OCI-LY1 (cell line): ENCODE results near the gene EYS.

Source experiments
- H2AFZ ChIP-seq: fragments of 200-600 bp; sonication (generic), shearing (Covaris generic); 2 replicates; pipeline ENCODE4 v1.6.0; 2014; ENCODE audit warnings: antibody characterized with exemption, mild to moderate bottlenecking, low read length
- H3F3A ChIP-seq: fragments of 200-600 bp; sonication (generic), shearing (Covaris generic); 2 replicates; pipeline ENCODE4 v1.6.0; 2014; ENCODE audit warnings: mild to moderate bottlenecking, antibody characterized with exemption, low read length, moderate library complexity; ENCODE audit not compliant: insufficient read depth
- H3K27ac ChIP-seq: fragments of 200-600 bp; sonication (generic); 2 replicates; pipeline ENCODE4 v1.5.1; 2014; ENCODE audit warnings: low read length, mixed run types, mild to moderate bottlenecking, low read depth; ENCODE audit not compliant: poor library complexity, severe bottlenecking
- H3K27me3 ChIP-seq: fragments of 200-600 bp; sonication (generic); 2 replicates; pipeline ENCODE4 v1.6.0; 2014; ENCODE audit warnings: antibody characterized with exemption, mild to moderate bottlenecking, low read length, moderate library complexity; ENCODE audit not compliant: insufficient read depth
- H3K36me3 ChIP-seq: fragments of 200-600 bp; sonication (generic); 2 replicates; pipeline ENCODE4 v1.6.1; 2014; ENCODE audit warnings: mild to moderate bottlenecking, antibody characterized with exemption, low read length, moderate library complexity, mixed read lengths; ENCODE audit not compliant: insufficient read depth
- H3K4me1 ChIP-seq: fragments of 200-600 bp; sonication (generic); 2 replicates; pipeline ENCODE4 v1.5.1; 2014; ENCODE audit warnings: mild to moderate bottlenecking, low read length, moderate library complexity; ENCODE audit not compliant: insufficient read depth, severe bottlenecking
- H3K4me2 ChIP-seq: fragments of 200-600 bp; sonication (generic), shearing (Covaris generic); 2 replicates; pipeline ENCODE4 v1.6.1; 2014; ENCODE audit warnings: low read length
- H3K4me3 ChIP-seq: fragments of 200-600 bp; sonication (generic); 2 replicates; pipeline ENCODE4 v1.5.1; 2014; ENCODE audit warnings: low read length, low read depth, mild to moderate bottlenecking, mixed read lengths; ENCODE audit not compliant: poor library complexity, severe bottlenecking
- H3K79me2 ChIP-seq: fragments of 200-600 bp; shearing (Covaris generic); 2 replicates; pipeline ENCODE4 v1.6.1; 2016; ENCODE audit warnings: mixed run types, low read length, mixed read lengths; ENCODE audit not compliant: insufficient read depth
- H3K9ac ChIP-seq: fragments of 200-600 bp; sonication (generic), shearing (Covaris generic); 2 replicates; pipeline ENCODE4 v1.6.1; 2014; ENCODE audit warnings: mild to moderate bottlenecking, low read length, mixed read lengths
- H3K9me2 ChIP-seq: fragments of 200-600 bp; sonication (generic), shearing (Covaris generic); 2 replicates; pipeline ENCODE4 v1.6.1; 2014; ENCODE audit warnings: low read depth, mild to moderate bottlenecking, low read length, mixed read lengths
- H3K9me3 ChIP-seq: fragments of 200-600 bp; shearing (Covaris generic); 2 replicates; pipeline ENCODE4 v1.6.1; 2014; ENCODE audit warnings: low read length, mixed read lengths
- H4K20me1 ChIP-seq: fragments of 200-600 bp; sonication (generic), shearing (Covaris generic); 2 replicates; pipeline ENCODE4 v1.6.0; 2016; ENCODE audit warnings: mild to moderate bottlenecking, low read length; ENCODE audit not compliant: insufficient read depth
- CTCF ChIP-seq: fragments of 200-600 bp; sonication (generic), shearing (Covaris generic); IDR thresholded peaks from 2 replicates; pipeline ENCODE4 v1.5.1; 2017; ENCODE audit warnings: mild to moderate bottlenecking, antibody characterized with exemption, low read length, moderate library complexity, mixed read lengths
- EZH2 ChIP-seq: fragments of 200-600 bp; sonication (generic), shearing (Covaris generic); IDR thresholded peaks from 2 replicates; pipeline ENCODE4 v1.8.0; 2017; ENCODE audit warnings: borderline replicate concordance, mixed run types, mild to moderate bottlenecking, antibody characterized with exemption, low read length, moderate library complexity, mixed read lengths

Gene EYS

GRCh38 chr6:64290867-64291266 is 1416.2 kb downstream of the EYS start:
- H3K4me3 ChIP-seq = no peak overlapping the region
- no peak overlapping the region for H3K4me2 ChIP-seq
- H3K27me3 ChIP-seq = no peaks in the 10 kb centered on the region
- no peaks in the 10 kb centered on the region for H4K20me1 ChIP-seq
- no peaks in the 10 kb centered on the region for H3K36me3 ChIP-seq
- no peak overlapping the region for H3K9ac ChIP-seq
- no peaks in the 10 kb centered on the region for H3K9me3 ChIP-seq
- no peaks in the 10 kb centered on the region for H3K4me1 ChIP-seq
- no peak overlapping the region for H2AFZ ChIP-seq
- H3F3A ChIP-seq = no peaks in the 10 kb centered on the region
- no peak for TF ChIP-seq CTCF
- TF ChIP-seq EZH2 = no peak
- no peak overlapping the region for H3K27ac ChIP-seq
- H3K9me2 ChIP-seq = no peaks in the 10 kb centered on the region
- H3K79me2 ChIP-seq = no peaks in the 10 kb centered on the region

- Histone ChIP-seq H3K4me2 (no peak overlapping the region), H3K36me3 (no peaks in the 10 kb centered on the region), H3K9me3 (no peaks in the 10 kb centered on the region), H3K9ac (no peak overlapping the region), H3K27ac (no peak overlapping the region), H2AFZ (no peak overlapping the region), H3K4me3 (no peak overlapping the region), H3K4me1 (no peaks in the 10 kb centered on the region), H3F3A (no peaks in the 10 kb centered on the region), H3K27me3 (no peaks in the 10 kb centered on the region), H4K20me1 (no peaks in the 10 kb centered on the region), H3K9me2 (no peaks in the 10 kb centered on the region), H3K79me2 (no peaks in the 10 kb centered on the region)
- TF ChIP-seq EZH2 (no peak), CTCF (no peak)
Observed at GRCh38 chr6:64289931-64290330, 1417.1 kb downstream of the EYS start.

- Histone ChIP-seq H3K4me1 (no peaks in the 10 kb centered on the region), H3K27me3 (no peaks in the 10 kb centered on the region), H3K9me3 (no peaks in the 10 kb centered on the region), H3K27ac (no peak overlapping the region), H3K9ac (no peak overlapping the region), H3K4me3 (no peak overlapping the region), H3K79me2 (no peaks in the 10 kb centered on the region), H3F3A (no peaks in the 10 kb centered on the region), H3K4me2 (no peak overlapping the region), H3K36me3 (no peaks in the 10 kb centered on the region), H2AFZ (no peak overlapping the region), H4K20me1 (no peaks in the 10 kb centered on the region), H3K9me2 (no peaks in the 10 kb centered on the region)
- TF ChIP-seq CTCF = no peak
- TF ChIP-seq EZH2 = no peak
Observed at GRCh38 chr6:64288351-64288750, 1418.7 kb downstream of the EYS start.
